Measurements from ENCODE around the gene COL4A1.

The COL4A1 gene

DNA sequence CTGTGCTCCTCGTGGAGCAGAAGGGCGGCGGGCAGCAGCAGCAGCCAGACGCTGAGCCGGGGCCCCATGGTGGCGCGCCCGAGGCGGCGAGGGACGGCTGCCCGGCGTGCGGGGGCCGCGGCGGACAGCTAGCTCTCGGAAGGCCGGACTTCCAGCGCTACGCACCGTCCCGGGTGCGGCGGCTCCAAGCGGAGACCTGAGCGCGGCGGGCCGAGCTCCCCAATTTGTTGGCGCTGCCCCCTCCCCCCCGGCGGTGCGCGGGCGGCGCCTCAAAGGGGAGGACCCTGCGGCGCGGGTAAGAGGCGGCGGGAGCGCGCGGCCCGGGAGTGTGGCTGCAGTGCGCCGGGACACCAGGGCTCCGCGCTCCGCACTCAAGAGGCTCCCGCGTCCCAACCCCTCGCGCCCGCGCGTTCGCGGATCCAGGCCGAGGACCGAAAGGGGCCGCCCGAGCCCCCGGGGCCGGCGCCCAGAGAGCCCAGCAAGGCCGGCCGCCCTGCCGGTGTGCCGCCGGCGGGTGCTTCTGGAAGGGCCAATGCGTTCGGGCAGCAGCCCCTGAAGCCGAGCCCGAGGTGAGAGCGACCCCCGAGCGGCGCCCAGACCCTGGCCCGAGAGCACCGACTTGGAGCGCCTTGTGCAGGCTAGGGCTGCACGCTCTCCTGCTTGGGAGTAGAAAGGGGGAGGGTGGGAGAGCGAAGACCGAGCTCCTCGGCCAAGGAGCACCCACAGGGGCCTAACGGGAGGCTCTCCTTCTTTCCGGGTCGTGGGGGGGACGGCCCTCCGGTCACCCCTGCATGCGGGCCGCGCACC is at the start of gene COL4A1, which contains the start of gene COL4A2:
TSS of gene COL4A1 (minus strand) at position 198 of the 807 bp plus-strand sequence. CDS start at position 68, 130 bp downstream.
TSS of gene COL4A2 (plus strand) at position 325 of the 807 bp plus-strand sequence. CDS start 620 bp downstream, outside the sequence.
- DNase-seq (ENCODE audit: low read depth): no peak

DNA sequence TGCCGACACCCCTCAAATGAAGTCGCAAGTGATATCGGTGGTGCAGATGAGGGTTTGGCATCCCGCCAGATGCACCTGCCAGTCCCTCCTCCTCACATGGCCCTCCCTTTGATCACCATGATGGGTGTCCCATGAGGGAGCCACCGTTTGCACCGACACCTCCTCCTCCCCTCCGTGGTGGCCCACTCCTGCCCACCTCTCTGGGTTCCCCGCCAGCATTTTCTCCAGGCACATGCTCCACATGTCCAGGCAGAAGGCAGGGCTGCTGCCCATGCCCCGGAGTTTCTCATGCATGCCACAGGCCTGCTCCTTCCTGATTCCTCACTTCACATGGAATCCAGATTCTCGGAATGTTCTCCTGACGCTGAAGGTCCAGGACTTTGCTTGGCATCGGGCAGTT is 49.4 kb upstream of the COL4A1 start:
- no peak for DNase-seq (ENCODE audit: low read depth)

DNA sequence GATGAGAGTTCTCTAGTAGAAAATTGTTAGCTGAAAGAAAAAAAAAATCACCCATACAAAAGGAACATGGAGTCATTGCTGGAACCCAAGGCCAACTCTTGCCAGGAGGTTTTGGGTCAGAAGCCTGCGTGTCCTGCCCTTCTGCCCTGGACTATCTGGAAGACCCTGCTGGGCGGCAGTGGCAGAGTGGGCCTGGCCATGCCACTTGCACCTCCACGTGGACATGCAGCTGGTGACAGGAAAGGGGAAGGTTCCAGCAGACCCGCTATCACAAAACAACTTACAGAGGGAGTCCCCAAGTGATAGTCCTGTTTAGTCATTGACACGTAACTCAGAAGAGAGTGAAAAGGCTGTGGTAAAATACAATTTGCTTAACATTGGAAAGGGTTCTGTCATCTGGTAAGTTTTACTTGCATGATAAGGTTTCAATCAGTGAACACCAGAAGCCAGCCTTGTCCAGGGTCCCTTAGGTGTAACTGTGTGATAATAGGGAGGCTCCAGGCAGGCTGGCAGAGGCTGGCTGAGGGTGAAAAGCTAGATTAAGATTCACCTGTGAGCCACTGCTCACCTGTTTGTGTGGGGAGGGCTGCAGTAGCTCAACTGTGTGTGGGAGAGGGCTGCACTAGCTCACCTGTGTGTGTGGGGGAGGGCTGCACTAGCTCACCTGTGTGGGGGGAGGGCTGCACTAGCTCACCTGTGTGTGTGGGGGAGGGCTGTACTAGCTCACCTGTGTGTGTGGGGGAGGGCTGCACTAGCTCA is 47.9 kb upstream of the COL4A1 start:
- DNase-seq (ENCODE audit: low read depth): no peak

- no peak for DNase-seq (ENCODE audit: low read depth)
These were observed 47.2 kb upstream of the COL4A1 start for GRCh38 chr13:110354123-110354627.

DNA sequence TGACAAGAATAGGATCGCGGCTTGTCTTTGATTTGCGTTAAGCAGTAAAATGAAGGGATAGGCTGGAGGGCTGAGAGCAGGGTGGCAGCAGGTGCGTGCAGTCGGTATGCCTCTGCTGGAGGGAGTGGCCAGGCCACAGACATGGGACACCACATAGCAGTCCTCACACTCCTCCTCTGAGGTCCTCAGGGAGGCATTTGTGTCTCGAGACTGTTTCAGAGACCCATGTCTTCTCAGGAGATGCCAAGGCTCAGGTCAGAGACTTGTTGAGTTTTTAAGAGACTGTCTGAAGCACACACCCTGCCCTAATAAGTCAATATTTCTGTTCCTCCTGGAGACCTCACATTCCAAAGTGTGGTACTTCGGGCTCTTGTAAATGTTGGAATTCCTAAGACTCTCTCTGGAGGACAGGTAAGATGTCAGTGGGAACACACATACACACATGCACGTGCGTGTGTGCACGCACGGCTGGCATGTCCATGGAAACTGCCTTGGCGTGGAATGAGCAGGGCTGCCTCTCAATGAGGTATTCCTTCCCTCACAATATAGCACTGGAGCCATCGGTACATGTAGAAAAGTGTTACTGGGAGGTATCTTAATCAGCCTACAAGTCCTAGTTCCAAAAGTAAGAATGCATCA is 46.5 kb upstream of the COL4A1 start:
- no peak for DNase-seq (ENCODE audit: low read depth)

GRCh38 chr13:110352735-110353134 is 45.8 kb upstream of the COL4A1 start:
- no peak for DNase-seq (ENCODE audit: low read depth)

DNA sequence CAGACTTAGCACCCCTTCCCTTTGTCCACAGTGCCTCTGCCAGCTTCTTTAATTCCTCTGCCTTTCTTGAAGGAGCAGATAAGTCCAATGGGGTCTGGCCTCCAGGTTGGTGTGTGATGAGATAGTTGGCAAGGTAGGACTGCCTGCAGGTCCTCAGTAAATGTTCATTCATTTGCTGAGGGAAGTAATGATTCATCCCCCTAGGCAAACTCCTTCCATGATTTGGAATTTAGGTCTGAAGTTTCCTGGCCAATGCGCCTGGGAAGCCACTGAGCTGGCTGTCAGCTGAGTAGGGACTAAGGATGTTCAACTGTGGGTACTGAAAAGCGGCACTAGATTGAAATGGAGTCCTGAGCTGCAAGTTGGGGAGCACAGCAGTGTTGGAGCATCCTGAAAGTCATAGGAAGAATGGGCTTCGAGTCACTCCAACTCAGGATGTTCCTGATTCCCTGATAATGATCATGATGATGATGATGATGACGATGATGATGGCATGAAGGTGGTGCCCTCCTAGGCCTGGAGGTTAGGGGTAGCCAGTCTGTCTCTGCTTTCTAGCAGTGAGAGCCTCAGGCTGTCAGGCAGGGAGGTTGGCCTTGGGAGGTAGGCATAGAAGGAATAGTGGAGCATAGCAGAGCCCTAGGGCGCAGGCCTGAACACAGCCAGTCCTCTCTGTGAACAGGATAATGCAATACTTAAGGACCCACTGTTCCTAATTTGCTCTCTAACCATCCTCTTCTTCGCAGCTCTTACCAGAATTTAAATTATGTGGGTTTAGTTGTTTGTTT is 44.9 kb upstream of the COL4A1 start:
- DNase-seq (ENCODE audit: low read depth): no peak

- no peak for DNase-seq (ENCODE audit: low read depth)
These were observed 43.6 kb upstream of the COL4A1 start for GRCh38 chr13:110350509-110350908.

DNA sequence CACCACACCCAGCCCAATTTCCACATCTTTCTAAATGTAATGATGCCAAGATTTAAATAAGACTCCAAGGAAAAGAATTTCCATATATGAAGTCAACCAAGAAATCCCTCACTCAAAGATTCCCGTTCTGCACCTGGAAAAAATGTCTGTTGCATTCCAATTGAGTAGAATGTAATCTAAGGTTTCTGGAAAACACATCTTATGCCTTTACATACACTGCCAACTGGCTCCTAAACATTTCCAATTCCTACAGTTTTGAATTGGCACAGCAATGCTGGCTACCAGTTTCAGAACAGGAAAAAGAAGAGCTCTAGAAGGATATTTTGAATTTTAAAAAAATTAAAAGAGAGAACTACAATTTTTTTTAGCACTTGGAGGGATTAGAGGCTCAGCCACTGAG is 43.1 kb upstream of the COL4A1 start:
- no peak for DNase-seq (ENCODE audit: low read depth)

GRCh38 chr13:110349239-110349638 is 42.3 kb upstream of the COL4A1 start:
- no peak for DNase-seq (ENCODE audit: low read depth)

GRCh38 chr13:110348309-110349105 is 41.5 kb upstream of the COL4A1 start:
- DNase-seq (ENCODE audit: low read depth): no peak

DNA sequence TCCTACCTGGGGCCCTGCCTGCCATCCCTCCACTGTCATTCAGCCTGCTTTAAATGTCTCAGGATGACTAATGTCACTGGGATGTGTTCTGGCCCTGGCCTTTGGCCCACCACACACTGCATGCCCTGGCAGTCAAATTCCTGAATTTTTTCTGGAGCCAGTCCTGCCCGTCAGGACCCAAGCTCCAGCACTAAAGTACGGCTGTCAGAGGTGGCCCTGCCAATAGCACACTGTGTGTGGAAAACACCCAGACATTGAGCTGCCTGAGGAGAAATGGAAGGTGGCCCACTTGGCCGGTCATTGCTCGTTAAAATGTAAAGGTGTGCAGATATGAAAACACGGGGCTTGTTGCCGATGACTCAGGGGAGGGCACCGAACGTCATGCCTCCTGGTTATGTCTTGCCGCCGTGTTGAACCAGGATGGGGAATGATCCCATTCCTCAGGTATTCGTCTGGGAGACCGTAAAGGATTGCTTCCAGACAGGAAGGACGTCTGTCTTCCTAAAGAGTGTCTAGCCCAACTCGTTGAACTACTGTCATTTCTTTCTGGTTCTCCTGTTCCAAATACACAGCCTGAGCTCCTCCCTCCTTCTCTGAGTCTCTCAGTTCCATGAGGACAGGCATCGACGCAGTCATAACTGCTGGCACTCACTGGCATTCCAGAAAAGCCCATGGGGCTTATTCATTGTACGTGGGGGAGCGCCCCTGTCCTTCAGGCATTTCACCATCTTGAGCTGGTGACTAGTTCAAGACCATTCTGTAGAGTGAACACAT is 40.8 kb upstream of the COL4A1 start:
- peak; percentile 72 for DNase-seq (ENCODE audit: low read depth)

- no peak for DNase-seq (ENCODE audit: low read depth)
These were observed 40.1 kb upstream of the COL4A1 start for GRCh38 chr13:110347088-110347487.

- DNase-seq (ENCODE audit: low read depth): no peak
These were observed 39.7 kb upstream of the COL4A1 start for GRCh38 chr13:110346661-110347067.

GRCh38 chr13:110345701-110346100 is 38.7 kb upstream of the COL4A1 start:
- no peak for DNase-seq (ENCODE audit: low read depth)

DNA sequence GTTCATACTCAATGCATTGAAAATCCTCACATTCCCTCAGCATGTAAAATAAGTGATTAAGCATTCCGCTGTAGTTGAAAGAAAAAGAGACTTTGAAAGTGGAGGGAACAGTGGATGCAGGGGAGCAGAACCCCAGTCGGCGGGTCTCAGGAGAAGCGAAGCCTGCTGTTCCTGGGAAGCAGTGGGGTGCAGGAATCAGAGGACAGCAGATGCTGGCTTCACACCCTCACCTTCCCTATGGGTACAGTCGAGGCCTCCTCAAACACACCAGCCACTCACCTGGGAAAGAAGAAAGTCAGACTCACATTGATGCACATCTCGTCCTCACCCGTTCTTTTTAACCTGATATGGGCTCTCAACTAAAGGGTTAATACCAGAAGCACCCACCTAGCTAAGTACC is 38.3 kb upstream of the COL4A1 start:
- DNase-seq (ENCODE audit: low read depth): no peak

DNA sequence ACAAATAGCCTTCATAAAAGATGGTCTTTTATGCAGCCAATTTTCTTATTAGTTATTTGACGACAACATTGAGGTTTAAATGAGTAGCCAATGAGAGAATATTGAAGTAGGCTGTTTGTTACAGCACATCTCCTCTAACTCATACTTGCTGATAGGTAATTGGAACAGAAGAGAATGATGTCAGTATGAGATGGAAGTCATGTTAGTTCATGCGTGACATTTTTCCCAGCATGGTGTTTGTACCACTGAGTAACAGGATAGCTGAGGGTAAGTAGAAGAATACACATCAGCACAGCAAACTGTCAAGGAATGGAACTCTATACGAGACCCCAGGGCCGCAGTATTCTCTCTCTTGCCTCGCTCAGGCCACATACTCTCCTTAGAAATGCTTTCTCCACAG is 37.4 kb upstream of the COL4A1 start:
- no peak for DNase-seq (ENCODE audit: low read depth)

- DNase-seq (ENCODE audit: low read depth): no peak
These were observed 36.4 kb upstream of the COL4A1 start for GRCh38 chr13:110343241-110343865.

DNA sequence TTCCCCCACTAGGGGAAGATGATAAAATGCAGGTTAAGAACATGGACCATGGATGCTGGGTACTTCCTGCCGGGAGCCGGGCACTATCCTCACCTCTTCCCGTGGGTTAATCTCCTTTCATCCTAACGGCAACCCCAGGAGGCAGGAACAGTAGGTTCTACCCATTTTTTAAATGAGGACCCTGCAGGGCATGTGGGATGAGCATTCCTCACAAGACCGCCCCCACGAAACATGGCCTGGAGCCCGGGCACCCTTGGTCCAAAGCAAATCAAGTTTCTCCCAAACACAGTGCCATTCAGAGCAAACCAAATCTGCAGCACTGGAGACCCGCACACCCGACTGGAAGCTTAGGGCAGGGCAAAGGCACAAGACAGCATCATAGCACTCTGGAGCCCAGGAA is 35.5 kb upstream of the COL4A1 start:
- no peak for DNase-seq (ENCODE audit: low read depth)
